GM12875 (cell line): ENCODE results near the gene NME8.

Source experiments
- H3K4me3 ChIP-seq: one replicate; pipeline ENCODE4 v1.5.1; 2011; ENCODE audit warnings: low read depth, low read length, control low read depth
- CTCF ChIP-seq: IDR thresholded peaks from 2 replicates; pipeline ENCODE4 v1.5.1; 2011; ENCODE audit warnings: low read depth, mild to moderate bottlenecking, control low read depth, inconsistent platforms, low read length, moderate library complexity, borderline replicate concordance; ENCODE audit not compliant: insufficient read depth

The NME8 gene

DNA sequence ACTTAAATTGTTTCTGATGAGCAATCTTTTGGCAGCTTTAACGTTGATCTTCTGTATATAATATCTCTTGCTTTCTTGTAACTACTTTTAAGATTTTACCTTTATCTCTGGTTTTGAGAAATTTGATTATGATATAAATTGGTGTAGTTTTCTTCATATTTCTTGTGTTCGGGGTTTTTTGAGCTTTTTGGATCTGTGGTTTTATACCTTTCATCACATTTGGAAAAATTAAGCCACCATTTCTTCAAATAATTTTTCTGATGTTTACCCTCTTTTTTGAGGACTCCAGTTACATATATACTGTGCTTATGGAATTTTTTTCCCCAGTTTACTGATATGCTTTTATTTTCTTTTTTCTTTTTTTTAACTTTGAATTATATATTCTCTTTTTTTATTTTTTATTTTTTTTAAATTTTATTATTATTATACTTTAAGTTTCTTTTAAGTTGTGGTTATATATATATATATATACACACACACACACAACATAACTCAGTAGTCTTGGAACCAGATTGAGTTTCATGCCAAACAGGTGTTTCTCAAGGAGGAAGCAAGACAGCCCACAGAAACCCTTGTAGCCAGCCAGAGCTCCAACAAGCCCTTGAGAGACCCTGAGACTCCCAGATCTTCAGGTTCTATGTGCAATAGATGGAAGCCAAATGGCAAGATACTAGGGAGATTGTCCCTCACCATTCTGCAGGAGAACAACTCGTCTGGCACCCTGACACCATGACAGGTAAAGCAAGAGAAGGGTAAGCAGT, 27.5 kb upstream of the NME8 start:
- H3K4me3 ChIP-seq: no peak overlapping the region
- TF ChIP-seq CTCF: no peak

DNA sequence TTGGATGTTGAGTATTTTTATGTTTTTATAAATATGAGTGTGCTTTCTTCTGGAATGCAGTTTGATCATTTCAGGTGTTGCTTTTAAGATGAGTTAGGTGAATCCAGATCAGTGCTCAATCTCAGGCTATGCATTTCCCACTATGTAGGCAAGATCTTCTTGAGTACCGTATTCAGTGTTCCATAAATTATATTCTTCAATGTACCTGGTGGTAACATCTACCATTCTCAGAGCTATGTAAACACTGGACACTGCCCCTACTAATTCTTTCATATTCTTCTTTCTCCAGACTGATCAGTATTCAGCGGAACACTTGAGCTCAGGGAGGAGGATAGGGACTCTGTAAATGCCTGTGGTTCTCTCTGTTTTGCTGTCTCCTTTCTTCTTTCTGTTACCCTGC, 25.5 kb upstream of the NME8 start:
- TF ChIP-seq CTCF: no peak
- no peak overlapping the region for H3K4me3 ChIP-seq

DNA sequence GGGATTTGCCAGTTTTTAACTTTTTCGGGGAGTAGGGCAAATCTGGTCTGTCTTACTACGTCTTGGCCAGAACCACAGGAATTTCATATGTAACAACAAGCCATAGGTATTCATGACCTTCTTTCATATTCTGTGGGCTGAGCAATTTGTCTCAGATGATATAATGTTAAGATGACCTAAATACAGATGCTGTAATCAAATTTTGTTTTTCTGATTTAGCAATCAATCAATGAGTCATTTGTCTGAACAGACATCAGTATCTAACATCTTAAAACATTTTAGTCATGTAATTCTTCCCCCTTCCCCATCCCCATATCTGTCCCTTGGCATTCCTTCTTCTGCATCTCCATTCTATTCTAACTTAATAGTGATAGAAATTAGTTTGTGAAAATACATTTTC, 24.8 kb upstream of the NME8 start:
- no peak overlapping the region for H3K4me3 ChIP-seq
- TF ChIP-seq CTCF: no peak

DNA sequence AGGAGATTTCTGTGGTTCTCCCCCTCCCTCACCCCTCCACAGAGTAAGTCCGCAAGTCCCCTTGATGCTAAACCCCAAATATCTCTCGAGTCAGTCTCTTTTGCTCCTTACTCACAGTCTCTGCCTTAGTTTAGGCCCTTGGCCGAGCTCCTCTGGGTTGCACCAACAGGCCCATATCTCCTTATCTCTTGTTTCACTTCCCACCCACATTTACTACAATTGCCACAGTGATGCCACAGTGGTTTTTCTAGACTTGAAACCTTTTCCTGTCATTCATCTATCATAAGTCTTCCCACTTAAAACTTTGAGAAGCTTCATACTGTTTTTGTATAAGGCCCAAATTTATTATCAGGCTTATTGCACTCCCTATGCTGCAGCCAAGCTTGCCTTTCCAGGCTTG, 23.4 kb upstream of the NME8 start:
- H3K4me3 ChIP-seq: no peak overlapping the region
- TF ChIP-seq CTCF: no peak

- TF ChIP-seq CTCF: no peak
- H3K4me3 ChIP-seq: no peak overlapping the region
Observed at GRCh38 chr7:37826825-37827224, 21.6 kb upstream of the NME8 start.

GRCh38 chr7:37831244-37831643, 17.2 kb upstream of the NME8 start:
- no peak overlapping the region for H3K4me3 ChIP-seq
- TF ChIP-seq CTCF: no peak

- no peak overlapping the region for H3K4me3 ChIP-seq
- peak; percentile 68 for TF ChIP-seq CTCF
Observed at GRCh38 chr7:37832194-37832593, 16.2 kb upstream of the NME8 start.
